ENCODE data around the gene BBS4. TPM values are rescaled to one million over a fixed set of nuclear protein-coding genes. Genes with fewer than 3 reads are reported as not detected.

Gene BBS4
- total and polyA plus RNA-seq, 2 donors from 2014 or later = 17.2 to 29.3 TPM

- peaks cover 0 to 11% (median 8%) of the 10 kb centered on the region in 3 donors for H3K36me3 ChIP-seq (ENCODE audit: control insufficient read depth in 2 of 3, insufficient read depth in 3 of 3, low read length in 3 of 3)
- no peak for TF ChIP-seq CTCF (IDR thresholded peaks at IDR 0.05; ENCODE audit: borderline replicate concordance, extremely low read depth, insufficient read depth)
- H3K27me3 ChIP-seq (ENCODE audit: control insufficient read depth, insufficient read depth, low read length) = no peaks in the 10 kb centered on the region
- no peak overlapping the region for H3K27ac ChIP-seq (ENCODE audit: low read depth in 2 of 2, low read length in 2 of 2)
- H3K9me3 ChIP-seq (ENCODE audit: control insufficient read depth in 2 of 3, insufficient read depth in 1 of 3, low read length in 3 of 3) = no peaks in the 10 kb centered on the region
- peaks cover 0 to 5% (median 0%) of the 10 kb centered on the region in 3 donors for H3K4me1 ChIP-seq (ENCODE audit: control insufficient read depth in 2 of 3, insufficient read depth in 2 of 3, low read depth in 1 of 3, low read length in 3 of 3)
- FAIRE-seq = no peak
- intact Hi-C loops (cut with DNase I) = no loop called here
- no peak for DNase-seq
- H3K9ac ChIP-seq (ENCODE audit: low read length in 3 of 3) = no peak overlapping the region
- no peak overlapping the region for H3K4me3 ChIP-seq (ENCODE audit: low read length in 3 of 3)
These were observed 88.8 kb downstream of the BBS4 start for GRCh38 chr15:72774696-72775383.

DNA sequence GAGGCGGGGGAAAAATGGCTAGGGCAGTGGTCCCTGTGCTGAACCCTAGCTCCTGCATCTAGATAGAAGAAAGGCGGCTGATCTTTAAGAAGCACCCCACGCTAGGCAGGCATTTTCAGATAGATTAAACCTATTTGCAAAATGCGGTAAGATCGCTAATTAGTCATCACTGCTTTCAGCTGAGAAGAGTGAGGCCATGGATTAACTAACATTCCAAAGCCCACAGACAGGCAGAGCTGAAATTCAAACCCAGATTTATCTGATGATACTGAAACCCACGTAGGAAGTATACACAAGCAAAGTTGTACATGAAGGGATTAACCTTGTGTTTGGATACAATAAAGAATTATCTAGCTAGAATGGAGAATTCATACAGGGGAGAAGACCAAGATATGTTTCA, 92.8 kb downstream of the BBS4 start:
- no peaks in the 10 kb centered on the region for H3K9me3 ChIP-seq (ENCODE audit: control insufficient read depth in 2 of 3, insufficient read depth in 1 of 3, low read length in 3 of 3)

GRCh38 chr15:72781631-72782030, 95.6 kb downstream of the BBS4 start:
- DNase-seq = no peak
- Histone ChIP-seq H3K9me3 (ENCODE audit: control insufficient read depth in 2 of 3, insufficient read depth in 1 of 3, low read length in 3 of 3) (no peaks in the 10 kb centered on the region), H3K4me3 (ENCODE audit: low read length in 3 of 3) (no peak overlapping the region), H3K9ac (ENCODE audit: low read length in 3 of 3) (no peak overlapping the region), H3K27me3 (ENCODE audit: control insufficient read depth, insufficient read depth, low read length) (no peaks in the 10 kb centered on the region), H3K27ac (ENCODE audit: low read depth in 2 of 2, low read length in 2 of 2) (no peak overlapping the region), H3K36me3 (ENCODE audit: control insufficient read depth in 2 of 3, insufficient read depth in 3 of 3, low read length in 3 of 3) (no peaks in the 10 kb centered on the region), H3K4me1 (ENCODE audit: control insufficient read depth in 2 of 3, insufficient read depth in 2 of 3, low read depth in 1 of 3, low read length in 3 of 3) (peaks cover 0 to 12% (median 4%) of the 10 kb centered on the region in 3 donors)
- intact Hi-C loops (cut with DNase I) = no loop called here
- FAIRE-seq = no peak
- TF ChIP-seq CTCF (IDR thresholded peaks at IDR 0.05; ENCODE audit: borderline replicate concordance, extremely low read depth, insufficient read depth) = no peak

More for the DNA sequence above, 92.8 kb downstream of the BBS4 start:
- no peak for FAIRE-seq
- H3K4me1 ChIP-seq (ENCODE audit: control insufficient read depth in 2 of 3, insufficient read depth in 2 of 3, low read depth in 1 of 3, low read length in 3 of 3) = peaks cover 0 to 5% (median 4%) of the 10 kb centered on the region in 3 donors
- no peak overlapping the region for H3K4me3 ChIP-seq (ENCODE audit: low read length in 3 of 3)
- H3K27me3 ChIP-seq (ENCODE audit: control insufficient read depth, insufficient read depth, low read length) = no peaks in the 10 kb centered on the region
- peaks cover 0 to 6% (median 4%) of the 10 kb centered on the region in 3 donors for H3K36me3 ChIP-seq (ENCODE audit: control insufficient read depth in 2 of 3, insufficient read depth in 3 of 3, low read length in 3 of 3)
- no peak overlapping the region for H3K9ac ChIP-seq (ENCODE audit: low read length in 3 of 3)
- no peak for DNase-seq
- intact Hi-C loops (cut with DNase I) = no loop called here
- no peak for TF ChIP-seq CTCF (IDR thresholded peaks at IDR 0.05; ENCODE audit: borderline replicate concordance, extremely low read depth, insufficient read depth)
- H3K27ac ChIP-seq (ENCODE audit: low read depth in 2 of 2, low read length in 2 of 2) = no peak overlapping the region

All from kidney (tissue), 14 donors.